Nephron progenitor cell (in vitro differentiated cells): Measurements from ENCODE around the gene CUL2.

Experiments
- DNase-seq: peaks from one replicate; pipeline ENCODE4 v3.0.0; 2021
- H3K27ac Mint-ChIP-seq: 2 replicates; pipeline ENCODE4 v1.8.0; 2021; ENCODE audit warnings: mild to moderate bottlenecking, moderate library complexity, mixed read lengths
- H3K27me3 Mint-ChIP-seq: 2 replicates; pipeline ENCODE4 v1.8.0; 2021; ENCODE audit warnings: mild to moderate bottlenecking, low read depth, mixed read lengths; ENCODE audit not compliant: poor library complexity
- H3K36me3 Mint-ChIP-seq: 2 replicates; pipeline ENCODE4 v1.8.0; 2021; ENCODE audit warnings: low read depth, mixed read lengths
- H3K4me1 Mint-ChIP-seq: 2 replicates; pipeline ENCODE4 v1.8.0; 2021; ENCODE audit warnings: mixed read lengths
- H3K4me3 Mint-ChIP-seq: 2 replicates; pipeline ENCODE4 v1.8.0; 2021; ENCODE audit warnings: mild to moderate bottlenecking, moderate library complexity, mixed read lengths
- H3K9me3 Mint-ChIP-seq: 2 replicates; pipeline ENCODE4 v1.8.0; 2021; ENCODE audit warnings: mild to moderate bottlenecking, moderate library complexity, mixed read lengths
- TF ChIP-seq, protein P1 (sequence below): fragments of 200-600 bp; sonication (generic); IDR thresholded peaks from 2 replicates; pipeline ENCODE4 v1.5.0; 2021; ENCODE audit warnings: antibody characterized with exemption

Gene CUL2

DNA sequence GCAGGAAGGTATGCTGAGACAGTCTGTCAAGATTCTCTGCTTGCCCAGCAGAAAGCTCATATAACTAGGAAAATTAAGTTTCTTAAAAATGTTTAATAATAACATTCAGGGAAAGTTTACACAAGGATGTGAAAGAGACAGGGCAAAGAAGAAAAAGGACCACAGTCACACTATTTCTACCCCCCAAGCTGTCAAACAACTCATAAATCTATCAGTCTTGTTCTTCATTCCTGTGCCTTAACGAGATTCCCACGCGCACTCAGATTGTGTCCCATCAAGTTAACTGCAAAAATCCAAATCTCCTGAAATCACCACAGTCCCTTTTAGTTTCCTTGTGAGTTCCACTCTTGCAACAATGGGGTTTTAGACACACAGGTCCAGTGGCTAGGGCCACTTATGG is 14.9 kb downstream of the CUL2 start:
- TF ChIP-seq, protein P1, sequence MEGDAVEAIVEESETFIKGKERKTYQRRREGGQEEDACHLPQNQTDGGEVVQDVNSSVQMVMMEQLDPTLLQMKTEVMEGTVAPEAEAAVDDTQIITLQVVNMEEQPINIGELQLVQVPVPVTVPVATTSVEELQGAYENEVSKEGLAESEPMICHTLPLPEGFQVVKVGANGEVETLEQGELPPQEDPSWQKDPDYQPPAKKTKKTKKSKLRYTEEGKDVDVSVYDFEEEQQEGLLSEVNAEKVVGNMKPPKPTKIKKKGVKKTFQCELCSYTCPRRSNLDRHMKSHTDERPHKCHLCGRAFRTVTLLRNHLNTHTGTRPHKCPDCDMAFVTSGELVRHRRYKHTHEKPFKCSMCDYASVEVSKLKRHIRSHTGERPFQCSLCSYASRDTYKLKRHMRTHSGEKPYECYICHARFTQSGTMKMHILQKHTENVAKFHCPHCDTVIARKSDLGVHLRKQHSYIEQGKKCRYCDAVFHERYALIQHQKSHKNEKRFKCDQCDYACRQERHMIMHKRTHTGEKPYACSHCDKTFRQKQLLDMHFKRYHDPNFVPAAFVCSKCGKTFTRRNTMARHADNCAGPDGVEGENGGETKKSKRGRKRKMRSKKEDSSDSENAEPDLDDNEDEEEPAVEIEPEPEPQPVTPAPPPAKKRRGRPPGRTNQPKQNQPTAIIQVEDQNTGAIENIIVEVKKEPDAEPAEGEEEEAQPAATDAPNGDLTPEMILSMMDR: no peak
- no peak for DNase-seq
- Mint-ChIP-seq H3K27ac (peak overlapping the region; percentile 37), H3K9me3 (no peaks in the 10 kb centered on the region), H3K36me3 (peaks cover 78% of the 10 kb centered on the region), H3K27me3 (no peaks in the 10 kb centered on the region), H3K4me3 (no peak overlapping the region), H3K4me1 (peaks cover 17% of the 10 kb centered on the region)

DNA sequence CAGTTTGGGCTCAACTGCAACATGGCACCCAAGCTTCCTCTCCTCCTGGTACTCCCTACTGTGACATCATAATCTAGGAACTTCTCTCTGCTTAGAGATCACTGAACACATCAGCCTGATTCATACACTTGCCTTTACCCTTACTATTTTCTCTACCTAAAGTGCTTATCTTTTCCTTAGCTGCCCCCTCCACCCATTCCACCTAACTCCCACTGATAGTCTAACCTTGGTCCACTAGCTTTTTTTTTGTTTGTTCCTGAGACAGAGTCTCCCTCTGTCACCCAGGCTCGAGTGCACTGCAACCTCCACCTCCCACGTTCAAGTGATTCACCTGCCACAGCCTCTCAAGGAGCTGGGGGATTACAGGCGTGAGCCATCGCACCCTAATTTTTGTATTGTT is 15.9 kb downstream of the CUL2 start:
- Mint-ChIP-seq H3K4me3 (no peak overlapping the region), H3K9me3 (no peaks in the 10 kb centered on the region), H3K27ac (no peak overlapping the region), H3K27me3 (no peaks in the 10 kb centered on the region), H3K4me1 (peaks cover 17% of the 10 kb centered on the region), H3K36me3 (peaks cover 81% of the 10 kb centered on the region)
- TF ChIP-seq, protein P1: no peak
- DNase-seq: no peak

DNA sequence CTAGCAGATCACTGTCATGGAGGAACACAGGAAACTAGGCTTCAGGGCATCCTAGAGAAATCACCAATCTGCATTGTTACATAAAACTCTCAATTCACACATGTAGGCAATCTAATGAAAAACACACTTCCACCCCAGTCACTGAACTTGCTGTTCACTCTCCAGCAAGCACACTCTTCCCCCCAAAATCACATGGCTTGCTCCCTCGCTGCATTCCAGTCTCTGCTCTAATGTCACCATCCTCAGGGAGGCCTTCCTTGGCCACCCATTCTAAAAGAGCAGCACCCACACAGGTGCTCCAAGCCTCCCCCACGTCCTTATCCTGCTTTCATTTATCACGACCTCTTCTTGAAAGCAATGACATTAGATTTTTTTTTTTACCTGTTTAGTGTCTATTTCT is 19.6 kb downstream of the CUL2 start:
- H3K27ac Mint-ChIP-seq: peak overlapping the region; percentile 23
- TF ChIP-seq, protein P1: no peak

DNA sequence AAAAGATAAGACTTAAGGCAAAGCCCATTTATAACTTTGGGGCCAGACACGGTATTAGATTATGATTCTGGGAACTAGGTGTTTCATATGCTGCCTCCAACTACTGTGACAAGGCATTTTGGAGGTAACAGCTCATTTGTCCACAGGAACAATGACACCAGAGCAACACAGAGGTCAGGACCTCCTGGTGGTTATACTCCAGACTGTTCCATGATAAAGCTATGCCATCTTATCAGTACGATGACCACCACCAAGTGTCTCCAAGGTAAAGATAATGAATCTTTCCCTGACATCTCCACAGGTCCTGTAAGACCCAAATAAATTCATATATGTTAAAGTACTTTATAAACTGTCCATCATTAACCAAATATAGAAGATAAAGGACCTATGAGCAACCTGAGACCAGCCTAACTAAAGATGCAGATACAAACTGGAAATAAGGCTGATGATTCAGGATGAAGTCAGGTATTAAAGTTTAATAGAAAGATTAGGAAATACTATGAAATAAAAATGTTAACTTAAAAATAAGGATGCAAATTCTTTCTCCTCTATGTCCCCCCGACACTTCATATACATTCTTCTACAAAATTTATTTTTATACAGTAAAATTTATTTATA is 26.2 kb downstream of the CUL2 start:
- Mint-ChIP-seq H3K4me3 (no peak overlapping the region), H3K4me1 (no peaks in the 10 kb centered on the region), H3K27me3 (no peaks in the 10 kb centered on the region), H3K9me3 (no peaks in the 10 kb centered on the region), H3K27ac (no peak overlapping the region), H3K36me3 (peaks cover 69% of the 10 kb centered on the region)
- DNase-seq: no peak
- TF ChIP-seq, protein P1: no peak

More for the DNA sequence above, 19.6 kb downstream of the CUL2 start:
- peaks cover 67% of the 10 kb centered on the region for H3K36me3 Mint-ChIP-seq
- no peak overlapping the region for H3K4me3 Mint-ChIP-seq
- H3K9me3 Mint-ChIP-seq: no peaks in the 10 kb centered on the region
- H3K27me3 Mint-ChIP-seq: no peaks in the 10 kb centered on the region
- DNase-seq: no peak
- H3K4me1 Mint-ChIP-seq: peaks cover 12% of the 10 kb centered on the region

DNA sequence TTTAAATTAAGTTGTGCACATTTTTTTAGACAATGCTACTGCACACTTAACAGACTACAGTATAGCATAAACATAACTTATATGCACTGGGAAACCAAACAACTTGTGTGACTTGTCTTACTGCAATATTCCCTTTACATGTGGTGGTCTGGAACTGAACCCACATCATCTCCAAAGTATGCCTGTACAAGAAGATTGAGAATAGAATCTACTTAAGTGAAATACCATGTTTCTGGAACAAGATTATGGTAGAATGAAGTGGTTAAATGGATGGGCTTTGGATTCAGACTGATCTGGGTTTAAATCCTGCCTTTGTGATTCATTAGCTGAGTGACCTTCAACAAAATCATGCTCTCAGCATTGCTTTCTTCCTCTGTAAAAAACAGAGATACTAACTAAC is 30.7 kb downstream of the CUL2 start:
- no peak overlapping the region for H3K27ac Mint-ChIP-seq
- H3K4me1 Mint-ChIP-seq: peaks cover 8% of the 10 kb centered on the region
- no peak overlapping the region for H3K4me3 Mint-ChIP-seq
- peaks cover 73% of the 10 kb centered on the region for H3K36me3 Mint-ChIP-seq
- TF ChIP-seq, protein P1: no peak
- no peak for DNase-seq
- H3K27me3 Mint-ChIP-seq: no peaks in the 10 kb centered on the region
- no peaks in the 10 kb centered on the region for H3K9me3 Mint-ChIP-seq

DNA sequence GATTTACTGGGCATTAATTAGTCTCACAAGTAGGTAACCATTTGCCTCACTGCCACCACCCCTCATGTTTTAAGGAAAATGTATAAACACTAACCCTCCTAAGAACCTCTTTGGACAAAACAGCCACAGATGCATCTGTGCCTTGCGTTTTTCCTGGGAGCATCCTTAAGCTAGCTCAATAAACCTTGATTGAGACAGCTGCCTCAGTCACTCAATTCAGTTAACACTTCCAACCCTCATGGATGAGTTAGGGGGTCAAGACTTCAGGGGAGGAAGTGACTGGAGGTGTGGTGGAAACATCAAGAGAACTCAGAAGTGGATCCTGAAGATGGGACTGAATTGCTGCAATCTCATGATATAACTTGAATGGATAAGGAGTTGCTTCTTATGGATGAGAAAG is 31.5 kb downstream of the CUL2 start:
- no peaks in the 10 kb centered on the region for H3K27me3 Mint-ChIP-seq
- peaks cover 8% of the 10 kb centered on the region for H3K4me1 Mint-ChIP-seq
- no peak overlapping the region for H3K27ac Mint-ChIP-seq
- TF ChIP-seq, protein P1: no peak
- no peak overlapping the region for H3K4me3 Mint-ChIP-seq
- peaks cover 79% of the 10 kb centered on the region for H3K36me3 Mint-ChIP-seq
- no peak for DNase-seq
- no peaks in the 10 kb centered on the region for H3K9me3 Mint-ChIP-seq
